ENCODE data around the gene CLEC16A.

CLEC16A gene

DNA sequence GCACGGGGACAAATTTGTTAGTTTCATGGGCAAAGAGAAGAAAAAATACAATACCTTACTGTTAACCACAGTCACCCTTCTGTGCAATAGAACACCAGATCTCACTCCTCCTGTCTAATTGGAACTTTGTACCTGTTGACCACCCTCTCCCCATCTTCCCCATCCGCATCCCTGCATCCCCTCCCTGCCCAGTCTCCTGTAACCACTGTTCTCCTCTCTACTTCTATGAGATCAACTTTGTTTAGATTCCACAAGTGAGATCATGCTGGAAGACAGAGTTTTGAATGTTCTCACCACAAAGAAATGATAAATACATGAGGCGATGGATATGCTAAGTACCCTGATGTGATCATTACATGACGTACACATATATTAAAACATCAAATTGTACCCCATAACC, 47.7 kb downstream of the CLEC16A start:
- no peak overlapping the region for H3K4me3 ChIP-seq (ENCODE audit: low read length)
- no peak for TF ChIP-seq ZNF274 (IDR thresholded peaks at IDR 0.05; ENCODE audit: low read depth, low read length)

DNA sequence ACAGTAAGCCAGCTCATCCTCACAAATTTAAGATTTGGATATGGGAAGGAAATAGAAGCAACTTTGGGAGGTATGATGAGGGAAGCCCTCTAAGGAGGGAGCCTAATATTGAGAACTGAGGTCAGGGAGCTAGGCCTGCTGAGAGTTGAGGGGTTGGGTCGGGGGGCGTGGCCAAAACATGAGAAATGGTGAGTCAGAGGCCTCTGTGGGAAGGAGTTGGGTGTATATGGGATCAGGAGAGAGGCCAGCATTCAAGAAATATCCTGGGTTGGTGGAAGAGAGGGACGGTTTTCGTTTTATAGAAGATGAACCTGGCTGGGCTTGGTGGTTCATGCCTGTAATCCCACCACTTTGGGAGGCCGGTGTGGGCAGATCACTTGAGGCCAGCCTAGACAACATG, 48.4 kb downstream of the CLEC16A start:
- no peak for TF ChIP-seq ZNF274 (IDR thresholded peaks at IDR 0.05; ENCODE audit: low read depth, low read length)
- no peak overlapping the region for H3K4me3 ChIP-seq (ENCODE audit: low read length)

DNA sequence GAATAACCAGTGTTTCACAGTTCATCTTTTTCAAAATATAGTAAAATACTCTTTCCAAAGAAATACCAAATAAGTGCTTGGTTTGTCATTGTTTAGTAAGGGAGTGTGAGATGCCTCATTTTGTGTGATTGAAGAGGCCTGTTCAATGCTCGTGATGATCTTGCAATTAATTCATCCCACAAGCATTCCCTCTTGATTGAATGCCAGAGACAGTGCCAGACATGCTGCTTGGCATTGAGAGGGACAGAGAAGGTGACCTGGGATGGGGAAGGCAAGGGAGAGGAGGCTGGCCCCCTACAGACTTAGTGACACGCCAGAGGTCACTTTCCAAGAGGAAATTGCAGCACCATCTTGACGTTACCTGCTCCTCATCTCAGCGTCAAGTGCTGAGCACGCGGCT, 49.3 kb downstream of the CLEC16A start:
- TF ChIP-seq ZNF274 (IDR thresholded peaks at IDR 0.05; ENCODE audit: low read depth, low read length): no peak
- no peak overlapping the region for H3K4me3 ChIP-seq (ENCODE audit: low read length)

DNA sequence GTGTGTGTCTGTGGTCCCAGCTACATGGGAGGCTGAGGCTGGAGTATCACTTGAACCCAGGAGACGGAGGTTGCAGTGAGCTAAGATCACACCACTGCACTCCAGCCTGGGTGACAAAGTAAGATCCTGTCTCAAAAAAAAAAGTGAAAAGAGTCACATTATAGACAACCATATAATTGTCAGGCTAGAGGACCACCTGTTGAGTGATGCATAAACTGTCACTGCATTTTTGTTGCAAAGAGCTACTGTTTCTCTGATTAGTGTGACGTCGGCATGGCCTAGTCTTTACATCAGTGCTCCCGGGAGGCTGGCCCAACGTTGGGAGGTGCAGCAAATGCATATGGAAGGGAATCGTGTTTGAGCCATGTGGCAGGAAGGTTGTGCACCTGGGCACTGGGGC, 50.2 kb downstream of the CLEC16A start:
- TF ChIP-seq ZNF274 (IDR thresholded peaks at IDR 0.05; ENCODE audit: low read depth, low read length): no peak
- H3K4me3 ChIP-seq (ENCODE audit: low read length): no peak overlapping the region

DNA sequence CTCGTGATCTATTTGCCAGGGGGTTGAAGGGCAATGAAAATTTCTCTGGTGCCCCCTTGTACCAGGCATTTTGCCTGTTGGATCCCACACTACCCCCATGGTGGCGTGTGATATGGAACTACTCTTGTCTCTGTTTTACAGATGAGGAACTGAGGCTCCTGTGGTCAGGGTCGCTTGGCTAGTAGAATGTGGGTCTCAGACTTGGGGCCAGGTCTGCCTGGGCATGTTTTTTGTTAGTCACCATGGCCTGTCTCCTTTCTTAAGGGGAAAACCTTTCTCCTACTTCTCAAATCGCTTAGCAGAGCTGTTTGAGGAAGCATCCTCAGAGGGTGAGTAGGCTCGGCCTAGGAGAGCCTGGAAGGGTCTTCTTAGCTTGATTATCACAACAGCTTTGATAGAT, 51.2 kb downstream of the CLEC16A start:
- H3K4me3 ChIP-seq (ENCODE audit: low read length): no peak overlapping the region
- no peak for TF ChIP-seq ZNF274 (IDR thresholded peaks at IDR 0.05; ENCODE audit: low read depth, low read length)

DNA sequence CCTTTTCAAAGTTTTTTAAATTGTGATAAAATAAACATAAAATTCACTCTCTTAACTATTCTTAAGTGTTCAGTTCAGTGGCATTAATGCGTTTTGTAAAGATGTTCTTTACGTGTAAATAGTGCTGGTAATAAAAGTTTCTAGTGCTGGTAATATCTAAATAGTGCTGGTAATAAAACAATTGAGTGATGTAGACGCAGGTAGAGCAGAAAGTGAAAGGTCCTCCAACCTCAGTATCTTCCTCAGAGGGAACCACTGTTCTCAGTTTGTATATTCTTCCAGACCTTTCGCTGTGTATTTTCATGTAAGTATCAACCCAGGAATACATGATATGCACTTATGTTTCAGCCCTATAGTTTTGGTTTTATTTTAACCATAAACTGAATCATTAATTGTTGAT, 53.1 kb downstream of the CLEC16A start:
- no peak for TF ChIP-seq ZNF274 (IDR thresholded peaks at IDR 0.05; ENCODE audit: low read depth, low read length)

DNA sequence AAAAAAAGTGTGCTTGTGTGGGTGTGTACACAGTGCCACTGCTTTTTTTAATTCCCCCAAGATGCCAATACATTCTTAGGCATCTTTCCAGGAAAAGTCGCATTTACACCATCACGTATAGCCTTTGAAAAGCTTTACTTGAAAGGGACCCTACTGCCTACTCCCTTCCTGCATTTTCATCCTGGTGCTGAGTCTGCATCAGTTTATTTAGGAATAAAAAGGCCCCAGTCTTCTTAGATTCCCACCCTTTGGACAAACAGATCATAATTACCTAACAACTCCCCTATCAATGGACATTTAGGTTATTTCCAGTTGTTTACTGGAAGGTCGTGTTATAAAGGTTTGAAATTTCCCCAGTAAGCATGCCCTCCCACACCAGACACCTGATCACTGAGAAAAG, 54.9 kb downstream of the CLEC16A start:
- no peak for TF ChIP-seq ZNF274 (IDR thresholded peaks at IDR 0.05; ENCODE audit: low read depth, low read length)
- no peak overlapping the region for H3K4me3 ChIP-seq (ENCODE audit: low read length)

More for the DNA sequence above, 53.1 kb downstream of the CLEC16A start:
- H3K4me3 ChIP-seq (ENCODE audit: low read length): no peak overlapping the region

DNA sequence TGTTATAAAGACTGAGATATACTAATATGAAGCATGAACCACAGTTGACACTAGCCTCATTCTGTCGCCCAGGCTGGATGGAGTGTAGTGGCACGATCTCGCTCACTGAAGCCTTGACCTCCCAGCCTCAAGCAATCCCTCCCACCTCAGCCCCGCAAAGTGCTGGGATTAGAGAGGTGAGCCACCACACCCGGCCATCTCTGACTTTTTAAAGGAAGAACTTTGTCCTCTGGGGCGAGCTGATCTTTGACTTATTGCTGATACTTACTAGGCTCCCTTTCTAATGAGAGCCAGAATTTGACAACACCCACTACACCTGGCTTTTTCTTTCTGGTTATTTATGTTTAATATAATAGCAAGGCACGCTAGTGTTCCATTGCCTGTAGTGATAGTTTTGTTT, 57.2 kb downstream of the CLEC16A start:
- H3K4me3 ChIP-seq (ENCODE audit: low read length): no peak overlapping the region
- no peak for TF ChIP-seq ZNF274 (IDR thresholded peaks at IDR 0.05; ENCODE audit: low read depth, low read length)

DNA sequence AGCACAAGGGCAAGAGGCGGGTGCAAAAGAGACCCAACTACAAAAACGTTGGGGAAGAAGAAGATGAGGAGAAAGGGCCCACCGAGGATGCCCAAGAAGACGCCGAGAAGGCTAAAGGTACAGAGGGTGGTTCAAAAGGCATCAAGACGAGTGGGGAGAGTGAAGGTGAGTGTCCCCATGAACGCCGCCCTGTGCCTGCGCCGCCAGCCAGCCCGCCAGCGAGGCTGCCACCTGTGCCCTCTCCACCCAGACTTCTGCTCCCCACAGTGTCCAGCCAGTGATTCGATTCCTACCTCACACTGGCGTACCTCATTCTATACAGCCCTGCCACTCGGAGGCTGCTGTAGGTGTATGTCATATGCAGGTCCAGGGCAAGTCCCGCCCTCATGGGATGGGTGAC, 58.8 kb downstream of the CLEC16A start:
- TF ChIP-seq ZNF274 (IDR thresholded peaks at IDR 0.05; ENCODE audit: low read depth, low read length): no peak

DNA sequence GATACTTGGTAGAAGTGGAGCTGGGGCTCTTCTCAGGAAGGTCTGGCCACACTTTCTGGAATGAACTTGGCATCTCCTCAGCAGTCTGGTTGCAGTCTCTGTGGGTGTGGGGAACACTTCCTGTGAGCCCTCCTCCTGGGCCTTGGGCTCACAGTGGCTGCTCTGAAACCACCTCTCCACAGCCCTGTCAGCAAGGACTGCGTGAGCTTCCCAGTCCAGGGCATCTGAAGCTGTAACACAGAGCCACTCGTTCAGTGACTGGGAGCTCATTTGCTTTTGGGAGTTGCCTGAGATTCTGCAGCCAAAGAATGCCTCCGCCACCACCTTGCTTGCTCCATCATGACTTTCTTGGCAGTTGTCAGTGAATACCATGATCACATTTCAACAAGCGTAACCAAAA, 60.0 kb downstream of the CLEC16A start:
- no peak for TF ChIP-seq ZNF274 (IDR thresholded peaks at IDR 0.05; ENCODE audit: low read depth, low read length)
- no peak overlapping the region for H3K4me3 ChIP-seq (ENCODE audit: low read length)

More for the DNA sequence above, 58.8 kb downstream of the CLEC16A start:
- H3K4me3 ChIP-seq (ENCODE audit: low read length): no peak overlapping the region

DNA sequence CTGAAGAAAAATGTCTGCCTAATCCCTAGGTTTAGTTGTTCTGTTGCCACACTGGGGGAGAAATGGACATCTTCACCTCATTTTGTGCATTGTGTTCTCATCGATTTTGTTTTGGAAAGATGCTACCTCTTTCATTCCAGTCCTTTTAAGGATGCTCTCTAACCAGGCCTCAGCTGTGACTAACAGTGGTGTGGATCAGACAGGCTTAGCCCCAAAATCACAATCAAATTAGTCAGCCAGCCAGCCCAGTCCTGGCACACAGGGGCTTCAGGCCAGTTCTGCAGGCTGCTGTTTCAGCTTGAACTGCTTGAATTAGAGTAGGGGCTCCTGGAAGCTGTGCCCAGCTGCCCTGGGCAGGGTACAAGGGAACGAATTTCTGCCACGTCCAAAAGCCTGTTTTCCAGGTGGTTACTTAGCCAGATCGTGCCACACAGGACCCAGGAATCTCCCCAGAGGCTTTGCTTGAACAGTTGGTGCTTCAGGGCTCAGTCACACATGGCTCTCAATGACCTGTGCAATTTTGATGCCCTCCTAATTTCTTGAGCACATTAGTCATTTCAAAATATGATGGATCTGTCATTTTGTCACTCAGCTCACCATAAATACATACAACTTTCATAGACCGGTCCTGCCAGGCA, 60.7 kb downstream of the CLEC16A start:
- TF ChIP-seq ZNF274 (IDR thresholded peaks at IDR 0.05; ENCODE audit: low read depth, low read length): no peak
- H3K4me3 ChIP-seq (ENCODE audit: low read length): no peak overlapping the region

DNA sequence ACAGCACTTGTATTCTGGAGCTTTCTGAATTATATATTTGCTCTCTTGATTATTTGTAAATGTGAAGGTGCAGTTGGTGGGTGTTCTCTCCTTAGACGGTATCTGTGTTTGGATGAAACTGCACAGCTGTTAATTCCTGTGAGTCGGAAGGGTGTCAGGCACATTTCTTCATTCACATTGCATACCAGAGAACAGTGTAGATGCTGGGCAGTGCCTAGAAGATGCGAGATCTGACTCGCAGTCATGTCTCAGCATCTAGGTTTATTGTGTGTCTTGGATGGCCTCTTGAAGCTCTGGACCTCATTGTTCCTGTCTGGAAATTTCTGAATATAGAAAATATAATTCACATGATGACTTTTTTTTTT, 61.2 kb downstream of the CLEC16A start:
- H3K4me3 ChIP-seq (ENCODE audit: low read length): no peak overlapping the region
- no peak for TF ChIP-seq ZNF274 (IDR thresholded peaks at IDR 0.05; ENCODE audit: low read depth, low read length)

DNA sequence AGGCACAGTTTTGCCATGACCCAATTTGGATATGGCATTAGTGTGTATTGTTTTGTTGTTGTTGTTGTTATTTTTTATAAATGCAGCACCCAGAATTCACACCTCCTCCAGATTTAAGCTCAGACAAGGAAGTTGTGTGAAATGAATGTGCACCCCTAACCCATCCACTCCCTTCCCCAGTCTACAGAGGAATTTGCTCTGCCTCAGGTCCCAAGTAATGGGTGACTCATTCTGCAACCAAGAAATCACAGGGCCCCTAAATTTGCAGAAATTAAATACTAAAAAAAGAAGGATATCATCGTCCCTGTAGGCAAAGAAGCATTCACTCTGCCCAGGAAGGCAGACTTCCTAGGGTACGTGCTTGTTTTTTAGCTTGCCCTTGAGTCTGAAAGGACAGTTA, 62.3 kb downstream of the CLEC16A start:
- TF ChIP-seq ZNF274 (IDR thresholded peaks at IDR 0.05; ENCODE audit: low read depth, low read length): no peak
- no peak overlapping the region for H3K4me3 ChIP-seq (ENCODE audit: low read length)

DNA sequence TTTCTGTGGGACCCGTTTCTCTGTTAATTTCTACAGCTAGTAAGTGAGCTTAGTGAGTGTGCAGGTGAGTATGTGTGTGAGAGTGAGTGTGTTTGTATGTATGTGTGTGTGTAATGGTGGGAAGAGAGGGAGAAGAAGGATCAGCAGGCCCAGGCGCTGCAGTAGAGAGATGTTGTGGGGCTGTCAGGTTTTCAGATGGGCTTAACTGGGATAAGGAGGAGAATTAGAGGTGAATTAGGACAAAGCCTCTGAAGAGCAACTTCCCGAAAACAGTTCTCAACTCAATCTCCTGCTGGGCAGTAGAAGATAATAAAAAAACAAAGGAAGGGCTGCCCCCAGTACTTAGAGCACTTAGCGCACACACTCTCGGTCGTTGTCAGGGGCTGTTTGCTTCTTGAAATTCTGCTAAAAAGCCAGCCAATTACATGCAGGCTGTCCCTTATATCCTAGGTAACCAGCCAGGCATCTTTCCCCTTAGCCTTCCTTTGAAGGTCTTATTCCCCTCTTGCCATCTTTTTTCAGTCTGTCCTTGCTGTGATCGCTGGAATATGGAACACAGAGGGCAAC, 63.4 kb downstream of the CLEC16A start:
- TF ChIP-seq ZNF274 (IDR thresholded peaks at IDR 0.05; ENCODE audit: low read depth, low read length): no peak
- H3K4me3 ChIP-seq (ENCODE audit: low read length): no peak overlapping the region

DNA sequence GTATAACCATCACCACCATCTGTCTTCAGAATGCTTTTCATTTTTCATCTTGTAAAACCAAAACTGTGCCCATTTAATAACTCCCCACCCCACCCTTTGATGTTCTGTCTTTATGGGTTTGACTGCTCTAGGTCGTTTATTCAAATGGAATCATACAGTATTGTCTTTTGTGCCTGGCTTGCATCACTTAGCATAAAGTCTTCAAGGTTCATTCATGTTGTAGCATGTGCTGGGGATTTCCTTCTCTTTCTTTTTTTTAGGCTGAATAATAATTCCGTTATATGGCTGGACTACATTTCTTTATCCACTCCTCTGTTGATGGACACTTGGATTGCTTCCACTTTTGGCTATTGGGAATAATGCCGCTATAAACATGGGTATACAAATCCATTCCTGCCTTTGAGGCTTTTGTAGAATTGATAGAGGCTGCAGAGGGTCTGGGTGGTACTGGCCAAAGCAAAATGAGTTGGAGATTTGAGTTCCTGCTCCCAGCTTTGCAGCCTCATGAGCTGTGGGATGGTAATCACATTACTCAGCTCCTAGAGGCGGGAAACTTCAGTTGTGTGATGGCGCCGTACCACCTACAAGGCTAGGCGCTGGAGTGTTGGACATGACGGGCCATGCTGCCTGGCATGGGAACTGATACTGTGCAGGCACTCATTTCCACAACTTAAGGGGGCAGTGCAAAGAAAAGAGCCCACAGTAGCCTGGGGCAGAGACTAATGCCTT, 64.8 kb downstream of the CLEC16A start:
- no peak overlapping the region for H3K4me3 ChIP-seq (ENCODE audit: low read length)
- no peak for TF ChIP-seq ZNF274 (IDR thresholded peaks at IDR 0.05; ENCODE audit: low read depth, low read length)

Measured in GM08714 (cell line).